ENCODE measurements around the gene NFIC. TPM values are rescaled to one million over a fixed set of nuclear protein-coding genes. Genes with fewer than 3 reads are reported as not detected.
"Not testable (repeated sequence)": the region's sequence is repeated elsewhere in the genome, so short reads cannot be mapped to it uniquely, and the experiment has no call there.

Gene NFIC
- total RNA-seq, 2 experiments from 2014 or later: 1.5 to 1.7 TPM

- Histone ChIP-seq H3K9me2 (ENCODE audit: insufficient read depth, low read length) (no peaks in the 10 kb centered on the region), H2AFZ (ENCODE audit: low read length) (no peak overlapping the region), H3K9me3 (ENCODE audit: low read length) (no peaks in the 10 kb centered on the region), H3K27ac (ENCODE audit: low read depth, low read length, poor library complexity, severe bottlenecking) (no peak overlapping the region), H3K36me3 (ENCODE audit: insufficient read depth, low read length) (no peaks in the 10 kb centered on the region), H3K4me3 (ENCODE audit: low read depth, low read length, poor library complexity, severe bottlenecking) (no peak overlapping the region), H3K79me2 (ENCODE audit: insufficient read depth, low read depth, low read length) (no peaks in the 10 kb centered on the region), H4K20me1 (ENCODE audit: insufficient read depth, low read length) (no peaks in the 10 kb centered on the region), H3K4me2 (ENCODE audit: low read length) (no peak overlapping the region), H3K4me1 (ENCODE audit: insufficient read depth, low read length, poor library complexity, severe bottlenecking) (no peaks in the 10 kb centered on the region)
- TF ChIP-seq EZH2phosphoT487 (IDR thresholded peaks at IDR 0.05; ENCODE audit: borderline replicate concordance, low read depth, low read length) (no peak), CTCF (conservative IDR thresholded peaks at IDR 0.05; ENCODE audit: low read length) (no peak)
- no TSS peak for BruUV-seq (replicated peaks)
- CTCF ChIA-PET (ENCODE audit: unreplicated experiment): no interaction called here
- intact Hi-C loops (cut with micrococcal nuclease; ENCODE audit: unreplicated experiment): no loop called here
- POLR2A ChIA-PET: interaction anchor here (0.6 kb wide), 1 partner anchor 84 kb away, joined by 3 read pairs; no protein-coding TSS in a partner anchor
- no peak for DNase-seq (ENCODE audit: low spot score)
Observed at GRCh38 chr19:3348042-3348441, 18.3 kb upstream of the NFIC start.

- H2AFZ ChIP-seq (ENCODE audit: low read length); H3K27ac ChIP-seq (ENCODE audit: low read depth, low read length, poor library complexity, severe bottlenecking); H3K79me2 ChIP-seq (ENCODE audit: insufficient read depth, low read depth, low read length); CTCF ChIA-PET (ENCODE audit: unreplicated experiment); H3K4me1 ChIP-seq (ENCODE audit: insufficient read depth, low read length, poor library complexity, severe bottlenecking); H3K4me3 ChIP-seq (ENCODE audit: low read depth, low read length, poor library complexity, severe bottlenecking); BruUV-seq (replicated peaks); H4K20me1 ChIP-seq (ENCODE audit: insufficient read depth, low read length); DNase-seq (ENCODE audit: low spot score); H3K9me2 ChIP-seq (ENCODE audit: insufficient read depth, low read length); H3K4me2 ChIP-seq (ENCODE audit: low read length); H3K36me3 ChIP-seq (ENCODE audit: insufficient read depth, low read length); H3K9me3 ChIP-seq (ENCODE audit: low read length); intact Hi-C loops (cut with micrococcal nuclease; ENCODE audit: unreplicated experiment): not testable (repeated sequence)
- POLR2A ChIA-PET: interaction anchor here (0.6 kb wide), 1 partner anchor 84 kb away, joined by 3 read pairs; no protein-coding TSS in a partner anchor
Observed at GRCh38 chr19:3348469-3348868, 17.9 kb upstream of the NFIC start.

GRCh38 chr19:3350014-3350663, 16.2 kb upstream of the NFIC start:
- no TSS peak for BruUV-seq (replicated peaks)
- POLR2A ChIA-PET: no interaction called here
- no peaks in the 10 kb centered on the region for H3K9me2 ChIP-seq (ENCODE audit: insufficient read depth, low read length)
- no peak overlapping the region for H3K4me3 ChIP-seq (ENCODE audit: low read depth, low read length, poor library complexity, severe bottlenecking)
- TF ChIP-seq EZH2phosphoT487 (IDR thresholded peaks at IDR 0.05; ENCODE audit: borderline replicate concordance, low read depth, low read length): no peak
- no peak for TF ChIP-seq CTCF (conservative IDR thresholded peaks at IDR 0.05; ENCODE audit: low read length)
- H3K27ac ChIP-seq (ENCODE audit: low read depth, low read length, poor library complexity, severe bottlenecking): no peak overlapping the region
- H2AFZ ChIP-seq (ENCODE audit: low read length): no peak overlapping the region
- CTCF ChIA-PET (ENCODE audit: unreplicated experiment): no interaction called here
- H3K79me2 ChIP-seq (ENCODE audit: insufficient read depth, low read depth, low read length): no peaks in the 10 kb centered on the region
- intact Hi-C loops (cut with micrococcal nuclease; ENCODE audit: unreplicated experiment): no loop called here
- H3K4me1 ChIP-seq (ENCODE audit: insufficient read depth, low read length, poor library complexity, severe bottlenecking): no peaks in the 10 kb centered on the region
- no peak for DNase-seq (ENCODE audit: low spot score)
- H3K4me2 ChIP-seq (ENCODE audit: low read length): no peak overlapping the region
- no peaks in the 10 kb centered on the region for H4K20me1 ChIP-seq (ENCODE audit: insufficient read depth, low read length)
- H3K9me3 ChIP-seq (ENCODE audit: low read length): no peaks in the 10 kb centered on the region
- H3K36me3 ChIP-seq (ENCODE audit: insufficient read depth, low read length): no peaks in the 10 kb centered on the region
